Upper lobe of left lung (tissue), 6 donors: Measurements from ENCODE around the gene CHMP3. TPM values are rescaled to one million over a fixed set of nuclear protein-coding genes. Genes with fewer than 3 reads are reported as not detected.
A peak's percentile ranks its signal among the peaks of the same experiment; 100 is the strongest.

Source experiments
- ATAC-seq, 2 donors: fragments of 200-7000 bp; cut with Tn5 transposase; one replicate each; pipeline ENCODE4 v1.9.1; 2022; ENCODE audit warnings: mild to moderate bottlenecking in 2 of 2, moderate library complexity in 2 of 2; ENCODE audit not compliant: low FRiP score in 2 of 2
- DNase-seq, 2 donors: peaks; one replicate each; pipeline ENCODE4 v3.0.0-alpha.2; 2019 to 2020
- H3K27ac ChIP-seq, 4 donors: fragments of 200-600 bp; sonication (generic); one replicate each; pipeline ENCODE4 v1.5.1; 2016 to 2019
- H3K27me3 ChIP-seq, 4 donors: fragments of 200-600 bp; sonication (generic); one replicate each; pipeline ENCODE4 v1.5.1; 2017 to 2019
- H3K36me3 ChIP-seq, 4 donors: fragments of 200-600 bp; sonication (generic); one replicate each; pipeline ENCODE4 v1.5.1; 2016 to 2019
- H3K4me1 ChIP-seq, 4 donors: fragments of 200-600 bp; sonication (generic); one replicate each; pipeline ENCODE4 v1.5.1; 2018 to 2019
- H3K4me3 ChIP-seq, 4 donors: fragments of 200-600 bp; sonication (generic); one replicate each; pipeline ENCODE4 v1.5.1; 2017 to 2019; ENCODE audit warnings: mild to moderate bottlenecking in 2 of 4, moderate library complexity in 1 of 4
- H3K9me3 ChIP-seq, 4 donors: fragments of 200-600 bp; sonication (generic); one replicate each; pipeline ENCODE4 v1.5.1; 2018 to 2019
- EP300 ChIP-seq, 4 donors: sonication (generic); formaldehyde crosslinking; IDR thresholded peaks; one replicate each; pipeline ENCODE4 v1.5.1; 2017; ENCODE audit warnings: antibody characterized with exemption in 4 of 4, control low read depth in 2 of 4
- POLR2A ChIP-seq, 4 donors: fragments of 450-650 bp; IDR thresholded peaks; one replicate each; pipeline ENCODE4 v1.5.1; 2016 to 2017; ENCODE audit warnings: antibody characterized with exemption in 4 of 4, mild to moderate bottlenecking in 2 of 4
- POLR2AphosphoS5 ChIP-seq, 2 donors: sonication (generic); formaldehyde crosslinking; IDR thresholded peaks; one replicate each; pipeline ENCODE4 v1.5.1; 2017; ENCODE audit warnings: antibody characterized with exemption in 2 of 2
- WGBS, 2 donors: methylation state at CpG; one replicate each; pipeline ENCODE4 v1.1.5; 2017 to 2018; 5-methylcytosine and 5-hydroxymethylcytosine counted together
- small RNA-seq, 4 donors: library from RNA; depleted of rRNA; stranded (forward); fragments of <200 nt; gene quantifications; one replicate each; pipeline ENCODE3, GENCODE V24; 2016
- total RNA-seq, 6 donors: library from RNA; depleted of rRNA in 4 of 6; stranded (reverse); fragments of >200 nt in 4 of 6; gene quantifications; one replicate each; pipeline versions ENCODE4 v1.1.0 to v1.2.1, GENCODE V29; 2016 to 2021
- TF ChIP-seq, protein P1 (sequence below), 6 experiments: fragments of 450-650 bp in 4 of 6; fragments of 200-600 bp in 2 of 6; sonication (generic) in 2 of 6; IDR thresholded peaks; one replicate each; pipeline ENCODE4 v1.5.1; 2016 to 2019; ENCODE audit warnings: antibody characterized with exemption in 6 of 6
- donor health status: DM: no; HTN: no; CAD: no; lungs with moderate emphysema.
- donor health status: DM: no; HTN: yes; CAD: no; lungs with severe emphysema.

CHMP3 gene
- total RNA-seq, 6 donors from 2014 or later, result 68.1 to 176 (median 106) TPM

DNA sequence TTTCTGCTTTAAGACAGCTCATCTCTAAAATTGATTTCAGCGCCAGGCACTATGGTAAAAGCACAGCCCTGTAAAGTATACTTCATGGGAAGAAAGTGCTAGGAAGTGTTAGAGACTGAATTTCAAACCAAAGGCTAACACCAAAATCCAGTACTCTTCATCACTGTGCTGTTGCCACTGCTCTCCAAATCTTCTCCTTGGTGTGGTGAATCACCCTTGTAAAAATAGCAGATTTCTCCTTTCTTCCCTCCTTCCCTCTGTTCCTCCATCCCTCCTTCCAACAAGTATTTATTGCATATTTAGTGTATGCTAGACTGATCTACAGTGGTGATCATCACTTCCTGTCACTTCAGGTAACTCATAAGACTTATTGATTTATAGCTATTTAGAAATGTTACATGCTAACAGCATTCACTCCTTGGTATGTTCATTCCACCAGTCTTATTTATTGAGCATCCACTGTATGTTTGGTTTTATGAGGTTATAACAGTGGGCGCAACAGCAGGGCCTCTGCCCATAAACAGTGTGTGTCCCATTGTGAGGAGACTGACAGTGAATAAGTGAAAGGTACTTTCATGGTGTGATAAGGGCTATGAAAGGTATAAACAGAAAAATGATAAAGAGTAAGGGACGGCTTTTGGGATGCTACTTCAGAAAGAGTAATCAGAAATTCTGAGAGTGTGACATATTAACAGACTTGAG, 102.0 kb downstream of the CHMP3 start:
- peaks cover 41 to 100% (median 70%) of the 10 kb centered on the region in 4 donors for H3K36me3 ChIP-seq
- WGBS, 2 donors, result 98 to 99% methylated on average over 3 of the region's 3 CpGs

DNA sequence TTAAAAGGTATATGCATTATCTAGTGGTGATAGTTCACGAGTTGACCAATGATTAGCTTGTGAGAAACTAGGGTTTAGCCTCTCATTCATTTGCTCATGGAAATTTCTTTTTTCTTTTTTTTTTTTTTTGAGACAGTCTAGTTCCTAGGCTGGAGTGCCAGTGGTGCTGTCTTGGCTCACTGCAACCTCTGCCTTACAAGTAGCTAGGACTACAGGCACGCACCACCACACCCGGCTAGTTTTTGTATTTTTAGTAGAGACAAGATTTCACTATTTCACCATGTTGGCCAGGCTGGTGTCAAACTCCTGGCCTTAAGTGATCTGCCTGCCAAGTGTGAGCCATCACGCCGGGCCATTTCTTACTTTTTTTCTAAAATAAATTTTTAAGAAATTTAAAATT, 108.1 kb downstream of the CHMP3 start:
- Histone ChIP-seq H3K9me3 (no peaks in the 10 kb centered on the region), H3K27ac (no peak overlapping the region), H3K4me3 (no peak overlapping the region), H3K36me3 (peaks cover 41 to 90% (median 56%) of the 10 kb centered on the region in 4 donors), H3K27me3 (no peaks in the 10 kb centered on the region), H3K4me1 (peaks cover 7 to 14% (median 9%) of the 10 kb centered on the region in 4 donors)
- ATAC-seq (no peak), DNase-seq (no peak)
- WGBS, 2 donors, result 95 to 97% methylated on average over 5 of the region's 5 CpGs
- TF ChIP-seq, protein P1, sequence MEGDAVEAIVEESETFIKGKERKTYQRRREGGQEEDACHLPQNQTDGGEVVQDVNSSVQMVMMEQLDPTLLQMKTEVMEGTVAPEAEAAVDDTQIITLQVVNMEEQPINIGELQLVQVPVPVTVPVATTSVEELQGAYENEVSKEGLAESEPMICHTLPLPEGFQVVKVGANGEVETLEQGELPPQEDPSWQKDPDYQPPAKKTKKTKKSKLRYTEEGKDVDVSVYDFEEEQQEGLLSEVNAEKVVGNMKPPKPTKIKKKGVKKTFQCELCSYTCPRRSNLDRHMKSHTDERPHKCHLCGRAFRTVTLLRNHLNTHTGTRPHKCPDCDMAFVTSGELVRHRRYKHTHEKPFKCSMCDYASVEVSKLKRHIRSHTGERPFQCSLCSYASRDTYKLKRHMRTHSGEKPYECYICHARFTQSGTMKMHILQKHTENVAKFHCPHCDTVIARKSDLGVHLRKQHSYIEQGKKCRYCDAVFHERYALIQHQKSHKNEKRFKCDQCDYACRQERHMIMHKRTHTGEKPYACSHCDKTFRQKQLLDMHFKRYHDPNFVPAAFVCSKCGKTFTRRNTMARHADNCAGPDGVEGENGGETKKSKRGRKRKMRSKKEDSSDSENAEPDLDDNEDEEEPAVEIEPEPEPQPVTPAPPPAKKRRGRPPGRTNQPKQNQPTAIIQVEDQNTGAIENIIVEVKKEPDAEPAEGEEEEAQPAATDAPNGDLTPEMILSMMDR (IDR thresholded peaks at IDR 0.05), result no peak
- TF ChIP-seq POLR2A (IDR thresholded peaks at IDR 0.05), result no peak

More for the DNA sequence above, 102.0 kb downstream of the CHMP3 start:
- no peak overlapping the region for H3K27ac ChIP-seq
- no peak for ATAC-seq
- no peaks in the 10 kb centered on the region for H3K27me3 ChIP-seq
- TF ChIP-seq POLR2AphosphoS5 (IDR thresholded peaks at IDR 0.05) (no peak), POLR2A (IDR thresholded peaks at IDR 0.05) (no peak), EP300 (IDR thresholded peaks at IDR 0.05) (no peak)
- TF ChIP-seq, protein P1 (IDR thresholded peaks at IDR 0.05), result no peak
- H3K4me3 ChIP-seq, result no peak overlapping the region
- H3K4me1 ChIP-seq, result peaks cover 0 to 4% (median 0%) of the 10 kb centered on the region in 4 donors
- DNase-seq, result no peak
- no peaks in the 10 kb centered on the region for H3K9me3 ChIP-seq

DNA sequence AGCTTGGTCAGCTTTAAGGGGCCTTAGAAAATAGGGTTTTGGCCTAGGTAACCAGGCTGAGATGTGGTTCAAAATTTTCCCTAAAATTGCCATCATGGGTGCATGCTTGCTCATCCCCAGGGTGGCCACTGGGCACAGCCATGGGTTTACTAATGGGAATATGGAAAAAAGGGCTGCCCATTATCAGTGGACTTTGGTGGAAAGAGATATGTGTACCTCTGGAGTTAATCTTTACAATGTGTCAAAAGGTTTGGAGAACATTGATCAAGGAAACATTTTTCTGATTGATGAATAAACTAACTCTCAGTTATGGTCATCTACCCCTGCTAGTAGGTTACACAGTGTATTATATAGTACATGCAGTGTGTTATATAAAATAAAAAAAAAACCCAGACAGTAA, 109.0 kb downstream of the CHMP3 start:
- Histone ChIP-seq H3K36me3 (peaks cover 36 to 90% (median 52%) of the 10 kb centered on the region in 4 donors), H3K4me1 (peaks cover 11 to 19% (median 14%) of the 10 kb centered on the region in 4 donors)

DNA sequence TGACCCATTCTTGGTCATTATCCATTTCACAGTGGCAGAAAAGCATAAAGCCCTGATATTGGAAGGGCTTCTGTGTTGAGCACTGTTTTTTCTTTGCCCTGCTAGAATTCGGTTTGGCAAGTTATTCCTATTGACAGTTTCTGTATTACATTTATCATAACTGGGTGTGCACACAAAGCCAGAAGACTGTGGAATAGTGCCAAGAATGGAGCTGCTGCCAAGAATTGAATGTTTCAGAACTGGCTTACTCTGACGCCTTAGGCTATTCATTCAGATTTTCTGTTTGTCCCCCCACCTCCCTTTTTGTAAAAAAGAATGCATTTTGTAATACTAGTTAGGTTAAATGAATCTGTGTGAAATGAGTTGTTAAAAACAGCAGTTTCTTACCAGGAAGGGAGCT, 109.4 kb downstream of the CHMP3 start:
- no peaks in the 10 kb centered on the region for H3K9me3 ChIP-seq
- no peak for TF ChIP-seq EP300 (IDR thresholded peaks at IDR 0.05)
- TF ChIP-seq POLR2A (IDR thresholded peaks at IDR 0.05), result no peak
- TF ChIP-seq, protein P1 (IDR thresholded peaks at IDR 0.05), result no peak
- no peak for TF ChIP-seq POLR2AphosphoS5 (IDR thresholded peaks at IDR 0.05)
- 13 to 41% methylated on average over 2 of the region's 2 CpGs for WGBS, 2 donors
- peaks cover 13 to 23% (median 17%) of the 10 kb centered on the region in 4 donors for H3K4me1 ChIP-seq
- DNase-seq, result peak in 1 of 2 donors; percentile 32
- ATAC-seq, result peak in 1 of 2 donors; percentile 43
- peaks cover 36 to 87% (median 51%) of the 10 kb centered on the region in 4 donors for H3K36me3 ChIP-seq
- H3K4me3 ChIP-seq, result no peak overlapping the region
- H3K27me3 ChIP-seq, result no peaks in the 10 kb centered on the region
- H3K27ac ChIP-seq, result peak overlapping the region in 1 of 4 donors; percentile 4

More for the DNA sequence above, 109.0 kb downstream of the CHMP3 start:
- TF ChIP-seq POLR2AphosphoS5 (IDR thresholded peaks at IDR 0.05), result no peak
- TF ChIP-seq EP300 (IDR thresholded peaks at IDR 0.05), result no peak
- TF ChIP-seq POLR2A (IDR thresholded peaks at IDR 0.05), result no peak
- TF ChIP-seq, protein P1 (IDR thresholded peaks at IDR 0.05), result no peak
- ATAC-seq, result no peak
- H3K4me3 ChIP-seq, result no peak overlapping the region
- H3K9me3 ChIP-seq, result no peaks in the 10 kb centered on the region
- no peak for DNase-seq
- no peaks in the 10 kb centered on the region for H3K27me3 ChIP-seq
- peak overlapping the region in 1 of 4 donors; percentile 4 for H3K27ac ChIP-seq

Small RNA genes within 50 kb of the gene (small RNA-seq; reads per million reads assigned to genes)
- 0 reads per million in 4 donors for gene RNU6-640P

Other genes with a start within 250 kb of the CHMP3 start
- gene REEP1, start 225.8 kb downstream of the CHMP3 start, total RNA-seq, result 10 to 100 TPM in 1 of 6 donors, 1 to 10 TPM in 5; 4.1 to 10.4 (median 7.5) TPM
- 10 to 100 TPM; 24.9 to 68.9 (median 44.5) TPM for gene KDM3A, start 122.1 kb downstream of the CHMP3 start, total RNA-seq
- 10 to 100 TPM; 13.7 to 48.4 (median 21.3) TPM for gene RNF103, start 60.4 kb upstream of the CHMP3 start, total RNA-seq
- 10 to 100 TPM; 19.9 to 55.3 (median 26.5) TPM for gene RMND5A, start 156.8 kb upstream of the CHMP3 start, total RNA-seq
- gene CD8A, start 227.5 kb upstream of the CHMP3 start, total RNA-seq, result 1 to 10 TPM; 4.1 to 5.6 (median 4.7) TPM